Measurements from ENCODE around the gene ARHGEF18.
"Not testable (repeated sequence)": the region's sequence is repeated elsewhere in the genome, so short reads cannot be mapped to it uniquely, and the experiment has no call there.

DNA sequence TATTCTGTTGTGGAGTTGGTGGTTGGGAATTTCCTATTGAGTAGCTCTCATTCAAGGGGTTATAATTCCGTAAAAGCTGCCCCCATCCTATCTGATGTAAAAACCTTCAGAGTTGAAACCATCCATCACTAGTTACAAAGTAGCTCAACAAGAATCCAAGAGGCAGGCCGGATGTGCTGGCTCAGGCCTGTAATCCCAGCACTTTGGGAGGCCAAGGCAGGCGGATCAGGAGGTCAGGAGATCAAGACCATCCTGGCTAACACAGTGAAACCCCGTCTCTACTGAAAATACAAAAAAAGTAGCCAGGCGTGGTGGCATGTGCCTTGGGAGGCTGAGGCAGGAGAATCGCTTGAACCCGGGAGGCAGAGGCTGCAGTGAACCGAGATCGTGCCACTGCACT lies 40.4 kb upstream of the ARHGEF18 start:
- TF ChIP-seq, protein P1, sequence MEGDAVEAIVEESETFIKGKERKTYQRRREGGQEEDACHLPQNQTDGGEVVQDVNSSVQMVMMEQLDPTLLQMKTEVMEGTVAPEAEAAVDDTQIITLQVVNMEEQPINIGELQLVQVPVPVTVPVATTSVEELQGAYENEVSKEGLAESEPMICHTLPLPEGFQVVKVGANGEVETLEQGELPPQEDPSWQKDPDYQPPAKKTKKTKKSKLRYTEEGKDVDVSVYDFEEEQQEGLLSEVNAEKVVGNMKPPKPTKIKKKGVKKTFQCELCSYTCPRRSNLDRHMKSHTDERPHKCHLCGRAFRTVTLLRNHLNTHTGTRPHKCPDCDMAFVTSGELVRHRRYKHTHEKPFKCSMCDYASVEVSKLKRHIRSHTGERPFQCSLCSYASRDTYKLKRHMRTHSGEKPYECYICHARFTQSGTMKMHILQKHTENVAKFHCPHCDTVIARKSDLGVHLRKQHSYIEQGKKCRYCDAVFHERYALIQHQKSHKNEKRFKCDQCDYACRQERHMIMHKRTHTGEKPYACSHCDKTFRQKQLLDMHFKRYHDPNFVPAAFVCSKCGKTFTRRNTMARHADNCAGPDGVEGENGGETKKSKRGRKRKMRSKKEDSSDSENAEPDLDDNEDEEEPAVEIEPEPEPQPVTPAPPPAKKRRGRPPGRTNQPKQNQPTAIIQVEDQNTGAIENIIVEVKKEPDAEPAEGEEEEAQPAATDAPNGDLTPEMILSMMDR (IDR thresholded peaks at IDR 0.05; ENCODE audit: low read depth, low read length, poor library complexity, severe bottlenecking): not testable (repeated sequence)
- not testable (repeated sequence) for TF ChIP-seq EZH2phosphoT487 (IDR thresholded peaks at IDR 0.05; ENCODE audit: borderline replicate concordance, low read length)
